NCI-H2081 treated with DMSO at 0.1 percent for 48 hours (cell line): ENCODE data around the gene SHROOM4.

ENCODE experiments used
- DNase-seq: peaks from one replicate; lab custom pipeline; 2025; lab: John Stamatoyannopoulos, UW

The SHROOM4 gene

DNA sequence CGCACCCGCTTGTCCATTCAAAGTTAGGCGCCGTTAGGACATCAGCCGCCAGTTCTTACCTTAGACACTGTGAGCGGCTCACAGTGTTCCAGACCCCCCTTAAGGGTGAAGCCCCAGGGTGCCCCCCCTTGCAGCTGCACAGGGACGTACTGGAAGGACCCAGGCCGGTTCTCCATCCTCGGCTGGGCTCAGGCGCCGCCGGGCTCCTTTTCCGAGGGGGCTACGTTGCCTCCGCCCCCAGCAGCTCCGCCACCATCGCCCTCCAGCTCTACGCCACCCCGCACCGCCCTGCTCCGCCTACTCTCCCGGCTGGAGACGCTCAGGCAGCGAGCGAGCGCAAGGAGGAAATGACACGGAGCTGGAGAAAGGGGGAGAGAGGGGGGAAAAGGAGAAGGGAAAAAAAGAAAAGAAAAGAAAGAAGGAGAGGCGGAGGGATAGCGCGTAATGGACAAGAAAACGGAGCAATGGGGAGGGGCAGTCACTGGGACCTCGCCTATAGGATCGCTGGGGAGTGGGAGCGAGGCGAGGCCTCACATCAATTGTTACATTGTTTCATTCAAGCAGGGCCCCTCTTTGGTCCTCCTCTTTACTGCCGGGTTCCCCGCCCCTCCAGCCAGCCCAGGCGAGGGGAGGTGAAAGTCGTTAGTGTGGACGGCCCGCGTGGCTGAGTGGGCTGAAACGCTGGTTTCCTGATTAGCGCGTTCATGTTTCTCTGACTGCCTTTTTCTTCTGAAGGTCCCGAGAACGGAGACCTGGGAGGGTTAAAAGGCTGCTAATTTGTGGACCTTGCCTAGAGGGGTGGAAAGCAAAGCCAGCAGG, at the start of gene SHROOM4:
Gene SHROOM4 (minus strand): TSS at position 352 of the 819 bp plus-strand sequence. CDS start 176 bp downstream, at position 176.
- no peak for DNase-seq

- no peak for DNase-seq
Measured at GRCh38 chrX:50863471-50863870, 49.5 kb upstream of the SHROOM4 start.

GRCh38 chrX:50860518-50860917, 46.5 kb upstream of the SHROOM4 start:
- no peak for DNase-seq

DNA sequence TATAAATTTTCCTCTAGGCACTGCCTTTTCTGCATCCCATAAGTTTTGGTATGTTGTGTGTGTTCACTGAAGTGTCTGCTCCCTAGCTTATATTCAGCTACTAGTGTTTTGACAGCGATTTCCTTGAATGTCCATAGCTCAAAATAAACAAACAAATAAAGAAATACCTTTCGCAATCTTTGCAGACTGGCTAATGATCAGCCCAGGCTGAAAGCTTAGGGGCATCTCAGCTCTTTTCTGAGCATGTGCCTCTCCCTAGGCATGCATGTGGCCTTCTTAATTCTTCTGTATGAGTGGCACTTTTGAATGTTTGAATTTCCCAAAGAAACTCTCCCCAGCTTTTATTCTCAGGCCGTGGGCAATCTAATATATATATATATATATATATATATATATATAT, 44.6 kb upstream of the SHROOM4 start:
- DNase-seq: no peak

- no peak for DNase-seq
Measured at GRCh38 chrX:50853399-50853798, 39.4 kb upstream of the SHROOM4 start.

- no peak for DNase-seq
Measured at GRCh38 chrX:50852524-50852923, 38.5 kb upstream of the SHROOM4 start.

- no peak for DNase-seq
Measured at GRCh38 chrX:50842221-50842620, 28.2 kb upstream of the SHROOM4 start.

DNA sequence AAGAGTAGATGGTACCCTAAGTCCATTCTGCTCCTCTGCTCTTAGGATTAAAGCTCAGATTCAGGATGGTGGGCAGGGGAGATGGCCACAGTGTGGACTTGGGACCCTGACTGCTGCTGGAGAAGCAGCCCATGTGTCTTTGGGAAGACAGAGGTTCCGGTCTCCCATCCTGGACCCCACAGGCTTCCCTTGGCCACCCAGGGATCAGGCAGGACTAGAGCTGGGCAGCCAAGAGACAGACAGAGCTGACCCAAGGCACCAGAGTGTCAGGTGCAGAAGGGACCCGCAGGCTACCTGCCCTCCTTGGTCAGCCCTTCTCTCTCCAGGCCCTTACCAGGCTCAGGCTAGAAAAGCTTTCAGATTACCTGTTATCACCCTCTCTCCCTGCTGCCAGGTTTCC, 25.7 kb upstream of the SHROOM4 start:
- no peak for DNase-seq

GRCh38 chrX:50838820-50839600, 25.0 kb upstream of the SHROOM4 start:
- DNase-seq: no peak

- DNase-seq: no peak
Measured at GRCh38 chrX:50827996-50828395, 14.0 kb upstream of the SHROOM4 start.

DNA sequence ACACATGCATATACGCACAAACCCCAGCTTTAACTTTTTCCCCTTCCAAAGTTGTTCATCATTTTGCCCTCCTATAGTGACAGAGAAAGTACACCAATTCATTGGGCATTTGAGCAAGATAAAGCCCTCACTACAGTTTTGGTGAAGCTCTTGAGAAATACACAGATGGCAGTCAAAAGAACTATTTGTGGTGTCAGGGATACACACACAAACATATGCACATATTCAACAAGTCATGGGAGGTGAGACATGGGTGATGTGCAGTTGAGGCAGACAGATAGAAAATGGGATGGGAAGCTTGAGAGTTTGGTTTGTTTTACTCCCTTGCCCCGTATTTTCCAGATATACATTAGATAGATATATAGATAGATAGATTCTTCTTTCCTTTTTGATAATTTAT, 11.8 kb upstream of the SHROOM4 start:
- no peak for DNase-seq

DNA sequence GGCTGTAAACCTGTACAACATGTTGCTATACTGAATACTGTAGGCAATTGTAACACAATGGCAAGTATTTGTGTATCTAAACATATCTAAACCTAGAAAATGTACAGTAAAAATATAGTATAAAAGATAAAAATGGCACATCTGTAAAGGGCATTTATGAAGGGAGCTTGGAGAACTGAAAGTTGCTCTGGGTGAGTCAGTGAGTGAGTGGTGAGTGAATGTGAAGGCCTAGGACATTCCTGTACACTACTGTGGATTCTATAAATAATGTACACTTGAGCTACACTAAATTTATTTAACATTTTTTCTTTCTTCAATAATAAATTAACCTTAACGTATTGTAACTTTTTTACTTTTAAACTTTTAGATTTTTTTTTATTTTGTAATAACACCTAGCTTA, 5.0 kb upstream of the SHROOM4 start:
- DNase-seq: no peak

DNA sequence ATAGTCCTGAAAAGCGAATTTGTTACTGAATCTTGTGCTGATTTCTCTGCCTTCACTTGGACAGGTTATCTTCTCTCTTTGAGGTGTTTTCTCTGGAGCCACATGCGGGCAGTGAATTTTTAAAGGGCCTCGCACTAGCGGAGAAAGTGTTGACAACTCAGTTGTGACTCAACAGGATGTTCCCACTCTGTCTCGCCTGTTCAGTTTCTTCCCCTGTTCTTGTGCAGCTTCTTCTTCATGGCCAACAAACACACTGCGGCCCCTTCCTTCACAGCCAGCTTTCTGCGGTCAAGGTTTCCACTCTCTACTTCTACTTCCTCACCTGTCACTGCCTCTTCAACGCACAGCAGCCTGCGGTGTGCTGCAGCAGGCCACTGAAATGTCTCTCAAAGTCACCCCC, 1.1 kb upstream of the SHROOM4 start:
- DNase-seq: no peak

GRCh38 chrX:50814701-50815100, 707 bp upstream of the SHROOM4 start:
- no peak for DNase-seq

DNA sequence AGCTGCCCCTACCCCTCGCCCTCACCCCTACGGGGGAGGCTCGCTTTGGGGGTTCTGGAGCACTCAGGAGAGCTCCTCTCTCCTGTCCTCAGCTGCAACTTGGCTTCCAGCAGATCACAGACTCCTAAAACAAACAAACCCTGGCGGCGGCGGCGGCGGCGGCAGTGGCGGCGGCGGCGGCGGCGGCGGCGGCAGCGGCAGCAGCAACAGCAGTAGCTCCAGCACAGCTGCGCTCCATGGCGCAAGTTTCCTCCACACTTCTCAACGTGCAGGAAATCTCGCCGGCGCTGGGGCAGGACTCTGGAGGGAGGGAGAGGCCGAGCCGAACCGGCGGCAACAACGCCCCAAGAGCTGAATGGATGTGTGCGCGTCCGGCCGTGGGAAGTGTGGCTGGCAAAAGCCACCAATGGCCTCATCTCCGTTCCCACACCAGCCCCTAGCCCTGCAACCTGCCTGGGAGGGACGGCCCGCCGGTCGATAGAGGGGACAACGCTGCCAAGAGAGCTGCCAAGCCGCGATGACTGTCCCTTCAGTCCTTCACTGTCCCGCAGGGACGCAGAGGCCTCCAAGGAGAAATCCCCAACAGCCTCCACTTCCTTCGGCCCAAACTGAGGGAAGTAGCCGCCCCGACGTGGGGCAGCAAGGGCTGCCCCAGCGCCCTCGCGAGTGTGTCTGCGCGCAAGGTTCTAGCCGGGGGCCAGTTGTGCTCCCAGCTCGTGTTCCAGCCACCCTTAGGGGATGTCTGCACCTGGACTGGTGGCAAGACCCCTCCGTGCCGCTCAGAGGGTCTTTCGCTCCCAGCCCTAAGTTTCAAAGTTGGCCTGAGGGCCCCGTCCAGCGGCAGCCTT, 775 bp downstream of the SHROOM4 start:
- no peak for DNase-seq

- DNase-seq: no peak
Measured at GRCh38 chrX:50805276-50805675, 8.7 kb downstream of the SHROOM4 start.

GRCh38 chrX:50801135-50801534, 12.9 kb downstream of the SHROOM4 start:
- no peak for DNase-seq

GRCh38 chrX:50799531-50799961, 14.4 kb downstream of the SHROOM4 start:
- no peak for DNase-seq

- DNase-seq: no peak
Measured at GRCh38 chrX:50798783-50799182, 15.2 kb downstream of the SHROOM4 start.

DNA sequence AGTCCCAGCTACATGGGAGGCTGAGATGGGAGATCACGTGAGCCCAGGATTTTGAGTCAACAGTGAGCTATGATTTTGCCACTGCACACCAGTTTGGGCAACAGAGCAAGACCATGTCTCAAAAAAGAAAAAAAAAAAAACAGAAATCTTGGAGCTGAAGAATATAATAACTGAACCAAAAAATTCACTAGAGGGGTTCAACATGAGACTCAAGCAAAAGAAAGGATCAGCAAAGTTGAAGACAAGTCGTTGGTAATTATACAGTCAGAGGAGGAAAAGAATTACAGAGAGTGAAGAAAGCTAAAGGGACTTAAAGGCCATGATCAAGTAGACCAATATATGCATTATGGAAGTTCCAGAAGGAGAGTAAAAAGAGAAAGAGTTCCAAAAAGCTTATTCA, 26.9 kb downstream of the SHROOM4 start:
- no peak for DNase-seq

DNA sequence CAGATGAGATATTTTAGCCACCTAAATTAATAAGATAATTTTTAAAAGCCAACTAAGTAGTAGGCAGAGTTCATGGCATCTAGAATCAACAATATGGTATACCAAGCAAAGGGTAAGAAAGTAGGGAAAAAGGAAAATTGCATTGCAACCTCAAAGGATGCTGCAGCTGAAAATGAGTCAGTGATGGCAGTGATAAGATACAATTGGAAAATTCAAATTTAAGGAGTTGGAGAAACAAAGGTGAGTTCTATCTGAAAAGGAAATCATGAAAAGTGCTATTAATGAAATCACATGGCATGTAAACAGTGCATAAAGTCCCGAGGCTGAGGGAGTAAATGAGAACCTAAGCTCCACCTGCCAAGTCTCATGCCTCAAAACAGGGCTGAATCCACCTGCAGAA, 33.9 kb downstream of the SHROOM4 start:
- DNase-seq: no peak

DNA sequence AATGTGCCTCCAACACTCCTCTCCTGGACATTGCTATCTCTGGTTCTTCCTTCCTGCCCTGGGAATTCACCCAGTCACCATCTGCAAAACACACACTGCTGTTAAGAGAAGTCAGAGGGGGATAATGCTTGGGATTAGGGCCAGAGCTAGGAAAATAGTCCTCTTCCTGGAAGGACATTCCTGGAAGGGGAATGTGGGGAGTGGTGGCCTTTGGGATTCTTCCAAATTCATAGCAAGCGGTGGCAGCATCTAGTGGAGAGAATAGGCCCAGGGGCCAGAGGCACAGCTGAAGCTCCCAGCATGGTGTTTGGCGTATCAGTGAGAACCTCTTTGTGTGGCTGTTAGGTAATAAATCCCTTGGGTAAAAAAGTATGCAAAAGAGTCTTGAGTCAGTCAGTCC, 34.3 kb downstream of the SHROOM4 start:
- no peak for DNase-seq
